ENCODE measurements around the gene BEX4. TPM values are rescaled to one million over a fixed set of nuclear protein-coding genes. Genes with fewer than 3 reads are reported as not detected.

BEX4 gene
- total and polyA plus RNA-seq, 9 of the 15 experiments (the other 6 are each of a cell fraction or from before 2014, with no cell fraction given), result 74.6 to 399 (median 154) TPM

GRCh38 chrX:103214870-103215424 lies at the start of gene BEX4 (continued):
- peak; percentile 63; the same call in 1 of the 2 replicates for TF ChIP-seq CREB3L1 (IDR thresholded peaks at IDR 0.05; ENCODE audit: borderline replicate concordance, low read depth)
- no peak for TF ChIP-seq ZNF583 (CRISPR knock-in tag; IDR thresholded peaks at IDR 0.05)
- 0 out of 2 replicates have a peak, but pooled peaks have one; percentile 16 for TF ChIP-seq GABPB1 (CRISPR knock-in tag; IDR thresholded peaks at IDR 0.05)
- peak; percentile 78 for TF ChIP-seq EP400 (IDR thresholded peaks at IDR 0.05)
- TF ChIP-seq MYC (IDR thresholded peaks at IDR 0.05; ENCODE audit: low read depth, low read length), result peak; percentile 72; the same call in 1 of the 2 replicates
- TF ChIP-seq MYC (CRISPR knock-in tag; IDR thresholded peaks at IDR 0.05; ENCODE audit: borderline replicate concordance, low read depth), result no peak
- peak; percentile 82; the same call in 1 of the 2 replicates for TF ChIP-seq RNF2 (IDR thresholded peaks at IDR 0.05)
- TF ChIP-seq SRF (CRISPR knock-in tag; IDR thresholded peaks at IDR 0.05), result 0 out of 4 replicates have a peak, but pooled peaks of 1 of the 2 experiments have one; percentile 18
- 0 out of 2 replicates have a peak, but pooled peaks have one; percentile 40 for TF ChIP-seq ETS1 (conservative IDR thresholded peaks at IDR 0.05; ENCODE audit: control insufficient read depth, low read depth, low read length)
- peak; percentile 71; the same call in 1 of the 2 replicates for TF ChIP-seq SPI1 (IDR thresholded peaks at IDR 0.05; ENCODE audit: borderline replicate concordance, low read depth, low read length)
- TF ChIP-seq RAD51 (IDR thresholded peaks at IDR 0.05; ENCODE audit: borderline replicate concordance, low read depth), result peak; percentile 92
- peak; percentile 90; the same call in 1 of the 2 replicates for TF ChIP-seq ZBTB7A (IDR thresholded peaks at IDR 0.05; ENCODE audit: borderline replicate concordance, control insufficient read depth, low read depth, low read length)
- no peak for TF ChIP-seq ZFP91 (CRISPR knock-in tag; IDR thresholded peaks at IDR 0.05)
- peak; percentile 99 for TF ChIP-seq TAF1 (IDR thresholded peaks at IDR 0.05; ENCODE audit: control insufficient read depth, extremely low read depth, insufficient read depth, low read length, severe bottlenecking)
- TF ChIP-seq ETV5 (CRISPR knock-in tag; IDR thresholded peaks at IDR 0.05; ENCODE audit: low read depth), result no peak
- TF ChIP-seq TCF7 (IDR thresholded peaks at IDR 0.05; ENCODE audit: borderline replicate concordance), result no peak
- TF ChIP-seq PATZ1 (CRISPR knock-in tag; IDR thresholded peaks at IDR 0.05; ENCODE audit: borderline replicate concordance), result no peak
- TF ChIP-seq ZNF347 (CRISPR knock-in tag; IDR thresholded peaks at IDR 0.05; ENCODE audit: low read depth), result no peak
- TF ChIP-seq MEIS2 (IDR thresholded peaks at IDR 0.05; ENCODE audit: partially characterized antibody), result peak; percentile 23
- TF ChIP-seq MXI1 (IDR thresholded peaks at IDR 0.05; ENCODE audit: low read depth, low read length), result 0 out of 2 replicates have a peak, but pooled peaks have one; percentile 30
- TF ChIP-seq MCM5 (IDR thresholded peaks at IDR 0.05; ENCODE audit: low read depth), result no peak
- no peak for TF ChIP-seq KDM4B (IDR thresholded peaks at IDR 0.05; ENCODE audit: borderline replicate concordance in 2 of 2, low read depth in 1 of 2)

All from K562 (cell line).